SK-N-SH treated with all-trans-retinoic acid at 6 μM for 48 hours (cell line): ENCODE data around the gene ADSS2.
A peak's percentile ranks its signal among the peaks of the same experiment; 100 is the strongest.
"Not testable (repeated sequence)": the region's sequence is repeated elsewhere in the genome, so short reads cannot be mapped to it uniquely, and the experiment has no call there.

ENCODE experiments used
- ATAC-seq: fragments of 200-7000 bp; cut with Tn5 transposase; 3 replicates; pipeline ENCODE4 v1.9.1; 2020; ENCODE audit warnings: mild to moderate bottlenecking, moderate library complexity
- ARNTL ChIP-seq: fragments of 450-650 bp; formaldehyde crosslinking; IDR thresholded peaks from 2 replicates; pipeline ENCODE4 v1.5.0; 2020; ENCODE audit warnings: low read depth, mild to moderate bottlenecking, moderate library complexity, borderline replicate concordance
- BACH2 ChIP-seq: fragments of 250-450 bp; sonication (Bioruptor Pico); IDR thresholded peaks from 2 replicates; pipeline ENCODE4 v1.9.0; 2021; ENCODE audit warnings: mild to moderate bottlenecking, borderline replicate concordance
- CSDC2 ChIP-seq: fragments of 250-450 bp; sonication (Bioruptor Pico); IDR thresholded peaks from 2 replicates; pipeline ENCODE4 v1.5.0; 2020; ENCODE audit warnings: mild to moderate bottlenecking, moderate library complexity
- GLIS3 ChIP-seq: fragments of 250-450 bp; sonication (Bioruptor Pico); IDR thresholded peaks from 2 replicates; pipeline ENCODE4 v1.5.0; 2020; ENCODE audit warnings: mild to moderate bottlenecking, moderate library complexity
- ISL1 ChIP-seq: fragments of 250-450 bp; sonication (Bioruptor Pico); IDR thresholded peaks from 2 replicates; pipeline ENCODE4 v2.1.2; 2022; ENCODE audit warnings: mild to moderate bottlenecking, moderate library complexity
- OSR1 ChIP-seq: fragments of 250-450 bp; sonication (Bioruptor Pico); IDR thresholded peaks from 2 replicates; pipeline ENCODE4 v1.8.0; 2022; ENCODE audit warnings: moderate library complexity, mild to moderate bottlenecking, inconsistent platforms
- PPARA ChIP-seq: fragments of 250-450 bp; sonication (Bioruptor Pico); IDR thresholded peaks from 2 replicates; pipeline ENCODE4 v1.5.0; 2020; ENCODE audit warnings: mild to moderate bottlenecking, borderline replicate concordance
- RARB ChIP-seq: fragments of 250-450 bp; sonication (Bioruptor Pico); IDR thresholded peaks from 2 replicates; pipeline ENCODE4 v1.8.0; 2021; ENCODE audit warnings: mild to moderate bottlenecking, moderate library complexity
- SNAI2 ChIP-seq: fragments of 250-450 bp; sonication (Bioruptor Pico); IDR thresholded peaks from 2 replicates; pipeline ENCODE4 v1.5.0; 2020; ENCODE audit warnings: mild to moderate bottlenecking, moderate library complexity
- TCF4 ChIP-seq: fragments of 250-450 bp; sonication (Bioruptor Pico); IDR thresholded peaks from 2 replicates; pipeline ENCODE4 v1.8.0; 2021; ENCODE audit warnings: mild to moderate bottlenecking, moderate library complexity, borderline replicate concordance
- TOX ChIP-seq: fragments of 250-450 bp; sonication (Bioruptor Pico); IDR thresholded peaks from 2 replicates; pipeline ENCODE4 v1.8.0; 2021; ENCODE audit warnings: mild to moderate bottlenecking, moderate library complexity, borderline replicate concordance
- ZC3H10 ChIP-seq: fragments of 250-450 bp; sonication (Bioruptor Pico); IDR thresholded peaks from 2 replicates; pipeline ENCODE4 v1.5.1; 2021; ENCODE audit warnings: mild to moderate bottlenecking, moderate library complexity
- ZFP30 ChIP-seq: fragments of 450-650 bp; formaldehyde crosslinking; IDR thresholded peaks from 2 replicates; pipeline ENCODE4 v1.5.0; 2022; ENCODE audit warnings: mild to moderate bottlenecking, moderate library complexity
- ZNF565 ChIP-seq: fragments of 450-650 bp; formaldehyde crosslinking; conservative IDR thresholded peaks from 2 replicates; pipeline ENCODE4 v1.5.0; 2020; ENCODE audit warnings: low read depth, mild to moderate bottlenecking, moderate library complexity
- ZNF70 ChIP-seq: fragments of 450-650 bp; formaldehyde crosslinking; IDR thresholded peaks from 2 replicates; pipeline ENCODE4 v1.5.0; 2020; ENCODE audit warnings: mild to moderate bottlenecking, moderate library complexity
- ZNF8 ChIP-seq: fragments of 450-650 bp; formaldehyde crosslinking; IDR thresholded peaks from 2 replicates; pipeline ENCODE4 v1.5.0; 2020; ENCODE audit warnings: mild to moderate bottlenecking, moderate library complexity
- TF ChIP-seq, protein P1 (sequence below): fragments of 250-450 bp; sonication (Bioruptor Pico); IDR thresholded peaks from 2 replicates; pipeline ENCODE4 v1.5.1; 2021; ENCODE audit warnings: mild to moderate bottlenecking, moderate library complexity
- TF ChIP-seq, protein P2 (sequence below): fragments of 250-450 bp; sonication (Bioruptor Pico); IDR thresholded peaks from 2 replicates; pipeline ENCODE4 v1.8.0; 2020; ENCODE audit warnings: mild to moderate bottlenecking, moderate library complexity, borderline replicate concordance
- TF ChIP-seq, protein P3 (sequence below): fragments of 250-450 bp; sonication (Bioruptor Pico); IDR thresholded peaks from 2 replicates; pipeline ENCODE4 v1.8.0; 2021; ENCODE audit warnings: low read depth, mild to moderate bottlenecking, moderate library complexity, borderline replicate concordance
- TF ChIP-seq, protein P4 (sequence below): fragments of 250-450 bp; sonication (Bioruptor Pico); IDR thresholded peaks from 2 replicates; pipeline ENCODE4 v1.5.1; 2020; ENCODE audit warnings: low read depth, mild to moderate bottlenecking, moderate library complexity

ADSS2 gene

DNA sequence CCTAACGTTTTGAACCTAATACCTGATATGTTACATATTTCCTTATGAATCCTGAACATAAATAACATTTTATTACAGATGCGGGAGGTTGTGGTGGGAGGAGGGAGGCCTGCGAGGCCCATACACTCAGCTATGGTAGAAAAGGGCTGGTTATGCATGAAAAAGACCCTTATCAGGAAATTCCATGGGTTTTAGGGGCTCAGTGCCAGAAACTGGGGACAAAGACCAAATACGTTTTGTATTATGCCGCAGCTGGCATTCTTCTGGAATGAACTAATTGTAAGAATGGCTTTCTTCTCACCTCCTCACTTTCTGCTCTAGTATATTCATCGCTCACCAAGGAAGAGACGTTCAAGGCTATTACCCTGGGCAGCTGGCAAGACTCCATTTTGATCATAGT is 76.7 kb downstream of the ADSS2 start:
- no peak for TF ChIP-seq ZFP30 (CRISPR knock-in tag)
- TF ChIP-seq ZNF8 (CRISPR knock-in tag): no peak
- TF ChIP-seq ISL1 (CRISPR knock-in tag): no peak
- TF ChIP-seq PPARA (CRISPR knock-in tag): no peak
- TF ChIP-seq ZNF70: no peak
- TF ChIP-seq, protein P1, sequence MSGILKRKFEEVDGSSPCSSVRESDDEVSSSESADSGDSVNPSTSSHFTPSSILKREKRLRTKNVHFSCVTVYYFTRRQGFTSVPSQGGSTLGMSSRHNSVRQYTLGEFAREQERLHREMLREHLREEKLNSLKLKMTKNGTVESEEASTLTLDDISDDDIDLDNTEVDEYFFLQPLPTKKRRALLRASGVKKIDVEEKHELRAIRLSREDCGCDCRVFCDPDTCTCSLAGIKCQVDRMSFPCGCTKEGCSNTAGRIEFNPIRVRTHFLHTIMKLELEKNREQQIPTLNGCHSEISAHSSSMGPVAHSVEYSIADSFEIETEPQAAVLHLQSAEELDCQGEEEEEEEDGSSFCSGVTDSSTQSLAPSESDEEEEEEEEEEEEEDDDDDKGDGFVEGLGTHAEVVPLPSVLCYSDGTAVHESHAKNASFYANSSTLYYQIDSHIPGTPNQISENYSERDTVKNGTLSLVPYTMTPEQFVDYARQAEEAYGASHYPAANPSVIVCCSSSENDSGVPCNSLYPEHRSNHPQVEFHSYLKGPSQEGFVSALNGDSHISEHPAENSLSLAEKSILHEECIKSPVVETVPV: no peak
- TF ChIP-seq, protein P2, sequence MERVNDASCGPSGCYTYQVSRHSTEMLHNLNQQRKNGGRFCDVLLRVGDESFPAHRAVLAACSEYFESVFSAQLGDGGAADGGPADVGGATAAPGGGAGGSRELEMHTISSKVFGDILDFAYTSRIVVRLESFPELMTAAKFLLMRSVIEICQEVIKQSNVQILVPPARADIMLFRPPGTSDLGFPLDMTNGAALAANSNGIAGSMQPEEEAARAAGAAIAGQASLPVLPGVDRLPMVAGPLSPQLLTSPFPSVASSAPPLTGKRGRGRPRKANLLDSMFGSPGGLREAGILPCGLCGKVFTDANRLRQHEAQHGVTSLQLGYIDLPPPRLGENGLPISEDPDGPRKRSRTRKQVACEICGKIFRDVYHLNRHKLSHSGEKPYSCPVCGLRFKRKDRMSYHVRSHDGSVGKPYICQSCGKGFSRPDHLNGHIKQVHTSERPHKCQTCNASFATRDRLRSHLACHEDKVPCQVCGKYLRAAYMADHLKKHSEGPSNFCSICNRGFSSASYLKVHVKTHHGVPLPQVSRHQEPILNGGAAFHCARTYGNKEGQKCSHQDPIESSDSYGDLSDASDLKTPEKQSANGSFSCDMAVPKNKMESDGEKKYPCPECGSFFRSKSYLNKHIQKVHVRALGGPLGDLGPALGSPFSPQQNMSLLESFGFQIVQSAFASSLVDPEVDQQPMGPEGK (CRISPR knock-in tag): no peak
- TF ChIP-seq, protein P3, sequence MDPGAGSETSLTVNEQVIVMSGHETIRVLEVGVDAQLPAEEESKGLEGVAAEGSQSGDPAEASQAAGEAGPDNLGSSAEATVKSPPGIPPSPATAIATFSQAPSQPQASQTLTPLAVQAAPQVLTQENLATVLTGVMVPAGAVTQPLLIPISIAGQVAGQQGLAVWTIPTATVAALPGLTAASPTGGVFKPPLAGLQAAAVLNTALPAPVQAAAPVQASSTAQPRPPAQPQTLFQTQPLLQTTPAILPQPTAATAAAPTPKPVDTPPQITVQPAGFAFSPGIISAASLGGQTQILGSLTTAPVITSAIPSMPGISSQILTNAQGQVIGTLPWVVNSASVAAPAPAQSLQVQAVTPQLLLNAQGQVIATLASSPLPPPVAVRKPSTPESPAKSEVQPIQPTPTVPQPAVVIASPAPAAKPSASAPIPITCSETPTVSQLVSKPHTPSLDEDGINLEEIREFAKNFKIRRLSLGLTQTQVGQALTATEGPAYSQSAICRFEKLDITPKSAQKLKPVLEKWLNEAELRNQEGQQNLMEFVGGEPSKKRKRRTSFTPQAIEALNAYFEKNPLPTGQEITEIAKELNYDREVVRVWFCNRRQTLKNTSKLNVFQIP (CRISPR knock-in tag): no peak
- no peak for TF ChIP-seq BACH2 (CRISPR knock-in tag)
- TF ChIP-seq ZC3H10 (CRISPR knock-in tag): no peak
- no peak for TF ChIP-seq TCF4
- TF ChIP-seq OSR1: no peak
- TF ChIP-seq RARB (CRISPR knock-in tag): no peak
- no peak for TF ChIP-seq ARNTL (CRISPR knock-in tag)
- TF ChIP-seq CSDC2 (CRISPR knock-in tag): no peak
- TF ChIP-seq GLIS3: no peak
- TF ChIP-seq SNAI2: no peak
- no peak for ATAC-seq

DNA sequence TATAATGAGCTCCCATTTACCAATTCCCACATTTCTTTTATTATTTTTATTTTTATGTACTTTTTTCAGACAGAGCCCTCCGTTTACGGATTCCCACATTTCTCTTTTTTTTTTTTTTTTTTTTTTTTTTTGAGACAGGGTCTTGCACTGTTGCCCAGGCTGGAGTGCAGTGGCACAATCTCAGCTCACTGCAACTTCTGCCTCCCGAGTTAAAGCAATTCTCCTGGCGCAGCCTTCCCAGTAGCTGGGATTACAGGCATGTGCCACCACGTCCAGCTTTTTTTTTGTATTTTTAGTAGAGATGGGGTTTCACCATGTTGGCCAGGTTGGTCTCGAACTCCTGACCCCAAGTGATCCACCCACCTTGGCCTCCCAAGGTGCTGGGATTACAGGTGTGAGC is 77.2 kb downstream of the ADSS2 start:
- not testable (repeated sequence) for ATAC-seq

DNA sequence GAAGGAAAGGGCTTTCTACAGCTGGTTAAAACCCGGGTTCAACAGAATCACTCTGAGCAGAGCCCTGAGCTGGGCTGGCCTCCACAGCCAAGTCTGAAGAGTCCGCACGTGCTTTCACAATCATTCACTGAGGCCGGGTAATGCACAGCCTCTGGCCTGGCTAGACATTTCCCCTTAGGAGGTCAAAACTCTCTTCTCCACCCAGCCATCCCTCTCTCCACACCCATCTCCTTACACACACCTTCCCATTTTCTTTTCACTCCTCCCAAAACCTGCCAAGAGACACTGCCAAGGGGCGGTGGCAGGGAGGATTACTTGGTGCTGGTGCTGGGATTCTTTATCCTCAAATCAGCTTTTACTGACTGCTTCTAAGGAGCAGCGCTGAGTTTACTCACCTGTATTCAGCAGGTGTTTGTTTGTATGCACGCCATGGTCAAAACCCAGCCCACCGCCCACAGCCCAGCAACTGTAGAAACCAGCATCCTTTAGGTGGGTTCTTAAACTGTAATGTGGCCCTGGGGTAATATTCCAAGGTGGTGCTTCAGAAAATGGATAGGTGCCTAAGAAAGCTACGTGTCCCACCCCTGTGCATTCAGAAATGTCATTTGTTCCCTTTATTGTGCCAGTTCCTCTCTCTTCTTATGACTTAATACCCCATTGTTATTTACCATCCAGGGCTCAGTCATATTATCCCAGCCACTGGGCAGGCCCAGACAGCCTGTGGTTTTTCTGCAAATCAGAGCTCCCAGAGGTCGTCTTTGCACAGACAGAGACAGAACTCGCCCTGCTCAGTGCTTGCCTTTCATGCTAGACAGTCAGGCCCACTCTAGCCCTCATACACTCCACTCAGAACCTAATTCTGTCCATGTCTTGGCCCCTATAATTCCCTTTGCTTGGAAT is 80.2 kb downstream of the ADSS2 start:
- TF ChIP-seq BACH2 (CRISPR knock-in tag): no peak
- TF ChIP-seq, protein P4, sequence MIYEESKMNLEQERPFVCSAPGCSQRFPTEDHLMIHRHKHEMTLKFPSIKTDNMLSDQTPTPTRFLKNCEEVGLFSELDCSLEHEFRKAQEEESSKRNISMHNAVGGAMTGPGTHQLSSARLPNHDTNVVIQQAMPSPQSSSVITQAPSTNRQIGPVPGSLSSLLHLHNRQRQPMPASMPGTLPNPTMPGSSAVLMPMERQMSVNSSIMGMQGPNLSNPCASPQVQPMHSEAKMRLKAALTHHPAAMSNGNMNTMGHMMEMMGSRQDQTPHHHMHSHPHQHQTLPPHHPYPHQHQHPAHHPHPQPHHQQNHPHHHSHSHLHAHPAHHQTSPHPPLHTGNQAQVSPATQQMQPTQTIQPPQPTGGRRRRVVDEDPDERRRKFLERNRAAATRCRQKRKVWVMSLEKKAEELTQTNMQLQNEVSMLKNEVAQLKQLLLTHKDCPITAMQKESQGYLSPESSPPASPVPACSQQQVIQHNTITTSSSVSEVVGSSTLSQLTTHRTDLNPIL (CRISPR knock-in tag): no peak
- no peak for TF ChIP-seq OSR1
- no peak for TF ChIP-seq TCF4
- TF ChIP-seq ZNF565 (CRISPR knock-in tag): no peak
- TF ChIP-seq, protein P3 (CRISPR knock-in tag): no peak
- no peak for TF ChIP-seq TOX (CRISPR knock-in tag)
- TF ChIP-seq RARB (CRISPR knock-in tag): no peak
- TF ChIP-seq ZFP30 (CRISPR knock-in tag): no peak
- TF ChIP-seq CSDC2 (CRISPR knock-in tag): no peak
- TF ChIP-seq ARNTL (CRISPR knock-in tag): no peak
- TF ChIP-seq, all 23 proteins: peak for 0
- peak; percentile 41; the same call in 2 of the 3 replicates for ATAC-seq
